ENCODE data around the gene MYO16.

MYO16 gene

DNA sequence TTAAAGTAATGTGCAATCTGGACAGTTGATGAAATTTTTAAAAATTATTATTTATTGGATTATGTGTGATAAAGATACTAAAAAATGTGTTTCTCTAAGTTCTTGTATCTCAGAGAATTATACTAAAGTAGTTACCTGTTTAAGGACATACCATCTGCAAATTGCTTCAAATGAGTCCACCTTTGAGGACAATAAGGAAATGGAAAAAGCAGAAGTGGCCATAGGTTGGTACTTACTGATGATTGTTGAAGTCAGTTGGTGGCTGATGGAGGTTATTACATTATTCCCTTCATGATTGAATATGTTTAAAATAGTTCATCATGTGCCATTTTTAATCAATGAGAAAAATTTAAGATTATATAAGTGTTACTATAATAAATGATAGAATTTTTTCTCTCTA lies 367.0 kb downstream of the MYO16 start:
- Histone ChIP-seq H3K4me3 (ENCODE audit: low read depth, low read length) (no peak overlapping the region), H3K36me3 (ENCODE audit: control insufficient read depth, insufficient read depth, low read length) (no peaks in the 10 kb centered on the region), H3K4me1 (ENCODE audit: control insufficient read depth, insufficient read depth, low read length) (peaks cover 5% of the 10 kb centered on the region), H3K9me3 (ENCODE audit: control insufficient read depth, insufficient read depth, low read length) (no peaks in the 10 kb centered on the region), H3K27me3 (ENCODE audit: control insufficient read depth, insufficient read depth, low read length) (no peaks in the 10 kb centered on the region), H3K9ac (ENCODE audit: low read depth, low read length) (no peak overlapping the region)

DNA sequence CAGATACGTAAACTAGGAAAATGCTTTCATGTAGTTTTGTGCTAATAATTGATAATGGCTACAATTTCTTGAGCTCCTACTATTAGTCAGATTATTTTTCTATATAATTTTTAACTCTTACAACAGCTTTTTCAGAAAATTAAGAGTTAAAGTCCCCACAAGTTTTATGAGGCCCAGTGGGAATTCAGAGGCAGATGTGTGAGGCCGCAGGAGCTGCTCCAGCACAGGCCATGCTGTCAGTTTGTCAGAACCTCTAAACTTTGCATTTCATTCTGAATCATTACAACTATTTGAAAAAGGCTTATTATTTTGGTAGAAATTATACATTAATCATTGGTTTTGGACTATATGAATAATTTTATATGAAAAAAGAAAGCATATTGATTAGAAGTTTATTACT lies 370.8 kb downstream of the MYO16 start:
- Histone ChIP-seq H3K9ac (ENCODE audit: low read depth, low read length) (no peak overlapping the region), H3K4me3 (ENCODE audit: low read depth, low read length) (no peak overlapping the region), H3K27me3 (ENCODE audit: control insufficient read depth, insufficient read depth, low read length) (no peaks in the 10 kb centered on the region), H3K4me1 (ENCODE audit: control insufficient read depth, insufficient read depth, low read length) (no peaks in the 10 kb centered on the region), H3K9me3 (ENCODE audit: control insufficient read depth, insufficient read depth, low read length) (no peaks in the 10 kb centered on the region), H3K36me3 (ENCODE audit: control insufficient read depth, insufficient read depth, low read length) (no peaks in the 10 kb centered on the region)

DNA sequence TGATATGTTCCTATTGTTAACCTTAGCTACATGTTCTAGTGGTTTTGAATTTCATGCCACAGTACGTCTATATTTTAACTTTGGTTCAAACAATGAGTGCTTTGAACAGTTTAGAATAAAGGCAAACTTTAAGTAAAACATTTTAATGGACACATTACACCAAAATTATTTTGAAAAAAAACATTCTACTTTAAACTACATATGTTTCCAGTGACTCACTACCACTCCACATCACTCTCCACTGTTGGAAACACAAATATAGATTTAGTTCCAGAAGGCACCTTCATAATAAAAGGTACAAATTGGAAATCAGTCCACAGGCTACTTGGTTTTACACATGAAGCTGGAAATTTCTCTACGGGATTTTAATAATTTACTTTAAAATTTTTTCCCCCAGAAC lies 373.5 kb downstream of the MYO16 start:
- H3K36me3 ChIP-seq (ENCODE audit: control insufficient read depth, insufficient read depth, low read length): no peaks in the 10 kb centered on the region
- no peaks in the 10 kb centered on the region for H3K27me3 ChIP-seq (ENCODE audit: control insufficient read depth, insufficient read depth, low read length)
- H3K4me1 ChIP-seq (ENCODE audit: control insufficient read depth, insufficient read depth, low read length): no peaks in the 10 kb centered on the region
- no peak overlapping the region for H3K9ac ChIP-seq (ENCODE audit: low read depth, low read length)
- no peaks in the 10 kb centered on the region for H3K9me3 ChIP-seq (ENCODE audit: control insufficient read depth, insufficient read depth, low read length)
- H3K4me3 ChIP-seq (ENCODE audit: low read depth, low read length): no peak overlapping the region

DNA sequence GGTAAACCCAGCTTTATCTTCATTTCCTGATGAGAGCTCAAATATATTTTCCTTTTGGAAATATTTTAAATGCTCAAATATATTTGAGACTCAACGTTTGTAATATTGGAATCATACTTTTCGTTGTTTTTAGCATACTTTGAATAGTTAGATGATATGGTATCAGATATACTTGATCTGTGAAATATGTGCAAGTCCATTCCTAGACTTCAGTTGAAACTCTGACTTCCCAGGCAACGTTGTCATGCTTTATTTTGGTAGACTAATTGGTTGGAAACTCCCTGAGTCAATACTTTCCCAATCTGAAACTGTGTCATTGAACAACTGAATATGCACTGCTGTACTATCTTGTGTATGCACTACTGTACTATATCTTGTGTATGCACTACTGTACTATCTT lies 378.5 kb downstream of the MYO16 start:
- Histone ChIP-seq H3K9me3 (ENCODE audit: control insufficient read depth, insufficient read depth, low read length) (no peaks in the 10 kb centered on the region), H3K27me3 (ENCODE audit: control insufficient read depth, insufficient read depth, low read length) (no peaks in the 10 kb centered on the region), H3K9ac (ENCODE audit: low read depth, low read length) (no peak overlapping the region), H3K4me1 (ENCODE audit: control insufficient read depth, insufficient read depth, low read length) (peaks cover 3% of the 10 kb centered on the region), H3K4me3 (ENCODE audit: low read depth, low read length) (no peak overlapping the region), H3K36me3 (ENCODE audit: control insufficient read depth, insufficient read depth, low read length) (no peaks in the 10 kb centered on the region)

DNA sequence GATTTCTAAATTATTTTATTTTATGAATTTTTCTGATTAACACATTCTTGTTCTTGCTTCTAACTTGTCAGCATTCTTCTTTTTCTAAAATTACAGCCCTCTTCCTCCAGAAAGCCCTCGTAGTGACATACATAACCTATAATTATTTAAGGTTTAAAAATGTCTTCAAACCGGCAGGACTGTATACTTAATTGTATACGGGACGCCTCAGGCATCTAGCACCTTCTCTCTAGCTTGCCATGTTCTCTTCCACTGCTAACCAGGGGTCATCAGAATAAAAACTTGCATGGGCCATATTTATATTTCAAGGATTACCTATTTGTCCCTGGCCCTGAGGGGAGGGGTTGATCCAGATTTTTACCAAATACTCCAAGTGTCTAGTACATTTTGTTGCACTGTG lies 380.3 kb downstream of the MYO16 start:
- H3K27me3 ChIP-seq (ENCODE audit: control insufficient read depth, insufficient read depth, low read length): no peaks in the 10 kb centered on the region
- H3K4me1 ChIP-seq (ENCODE audit: control insufficient read depth, insufficient read depth, low read length): peaks cover 3% of the 10 kb centered on the region
- H3K36me3 ChIP-seq (ENCODE audit: control insufficient read depth, insufficient read depth, low read length): no peaks in the 10 kb centered on the region

DNA sequence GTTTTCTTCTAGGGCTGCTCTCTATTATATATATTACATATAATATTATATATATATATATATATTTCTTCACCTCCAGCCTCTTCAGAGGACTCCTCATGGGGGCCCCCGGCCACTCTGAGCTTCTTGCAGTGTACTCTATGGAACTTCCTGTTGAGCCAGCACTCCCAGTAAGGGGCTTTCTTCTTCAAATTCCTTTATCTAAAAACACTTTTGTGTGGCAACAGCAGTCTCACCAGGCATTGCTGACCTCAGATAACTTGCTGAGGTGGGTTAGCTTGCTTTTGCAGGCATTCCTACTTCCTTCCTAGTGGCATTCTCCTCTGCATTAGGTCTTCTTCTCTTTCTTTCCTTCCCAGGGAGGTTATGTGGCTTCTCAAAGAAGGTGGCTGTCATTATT lies 381.5 kb downstream of the MYO16 start:
- no peaks in the 10 kb centered on the region for H3K36me3 ChIP-seq (ENCODE audit: control insufficient read depth, insufficient read depth, low read length)
- peaks cover 3% of the 10 kb centered on the region for H3K4me1 ChIP-seq (ENCODE audit: control insufficient read depth, insufficient read depth, low read length)
- no peak overlapping the region for H3K9ac ChIP-seq (ENCODE audit: low read depth, low read length)
- no peaks in the 10 kb centered on the region for H3K27me3 ChIP-seq (ENCODE audit: control insufficient read depth, insufficient read depth, low read length)
- H3K9me3 ChIP-seq (ENCODE audit: control insufficient read depth, insufficient read depth, low read length): no peaks in the 10 kb centered on the region
- no peak overlapping the region for H3K4me3 ChIP-seq (ENCODE audit: low read depth, low read length)

More for the DNA sequence above, 380.3 kb downstream of the MYO16 start:
- Histone ChIP-seq H3K9ac (ENCODE audit: low read depth, low read length) (no peak overlapping the region), H3K9me3 (ENCODE audit: control insufficient read depth, insufficient read depth, low read length) (no peaks in the 10 kb centered on the region), H3K4me3 (ENCODE audit: low read depth, low read length) (no peak overlapping the region)

DNA sequence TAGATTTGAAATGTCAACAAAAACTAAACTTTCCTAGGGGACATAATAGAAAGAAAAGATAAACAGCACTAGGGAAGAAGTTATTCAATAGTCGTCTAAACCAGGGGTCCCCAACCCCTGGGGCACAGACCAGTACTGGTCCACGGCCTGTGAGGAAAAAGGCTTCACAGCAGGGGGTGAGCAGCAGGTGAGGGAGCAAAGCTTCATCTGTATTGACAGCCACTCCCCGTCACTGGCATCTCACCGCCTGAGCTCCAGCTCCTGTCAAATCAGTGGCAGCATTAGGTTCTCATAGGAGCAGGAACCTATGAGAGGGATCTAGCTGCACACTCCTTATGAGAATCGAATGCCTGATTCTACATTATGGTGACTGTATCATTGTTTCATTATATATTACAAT lies 382.7 kb downstream of the MYO16 start:
- Histone ChIP-seq H3K36me3 (ENCODE audit: control insufficient read depth, insufficient read depth, low read length) (no peaks in the 10 kb centered on the region), H3K4me1 (ENCODE audit: control insufficient read depth, insufficient read depth, low read length) (peaks cover 3% of the 10 kb centered on the region), H3K9ac (ENCODE audit: low read depth, low read length) (no peak overlapping the region), H3K27me3 (ENCODE audit: control insufficient read depth, insufficient read depth, low read length) (no peaks in the 10 kb centered on the region), H3K9me3 (ENCODE audit: control insufficient read depth, insufficient read depth, low read length) (no peaks in the 10 kb centered on the region), H3K4me3 (ENCODE audit: low read depth, low read length) (no peak overlapping the region)

DNA sequence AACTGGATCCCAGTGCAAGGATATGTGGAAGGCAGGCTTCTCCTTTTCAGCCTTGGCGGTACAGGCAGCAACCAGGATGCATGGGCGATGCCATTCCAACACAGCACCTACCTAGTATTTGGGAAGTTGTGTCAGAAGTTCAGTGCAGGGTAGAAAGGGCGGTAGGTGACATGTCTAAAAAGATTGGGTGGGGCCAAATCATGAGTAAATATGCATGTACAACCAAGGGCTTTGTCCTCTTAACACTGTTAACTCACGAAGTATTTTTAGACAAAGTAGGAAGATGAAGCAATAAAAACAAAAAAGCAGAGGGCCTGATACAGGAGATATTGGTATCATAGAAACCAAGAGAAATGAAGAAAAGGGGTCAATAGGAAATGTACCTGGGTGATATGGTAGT lies 392.1 kb downstream of the MYO16 start:
- H3K4me1 ChIP-seq (ENCODE audit: control insufficient read depth, insufficient read depth, low read length): no peaks in the 10 kb centered on the region
- H3K9ac ChIP-seq (ENCODE audit: low read depth, low read length): no peak overlapping the region
- no peak overlapping the region for H3K4me3 ChIP-seq (ENCODE audit: low read depth, low read length)
- no peaks in the 10 kb centered on the region for H3K9me3 ChIP-seq (ENCODE audit: control insufficient read depth, insufficient read depth, low read length)
- H3K36me3 ChIP-seq (ENCODE audit: control insufficient read depth, insufficient read depth, low read length): no peaks in the 10 kb centered on the region
- no peaks in the 10 kb centered on the region for H3K27me3 ChIP-seq (ENCODE audit: control insufficient read depth, insufficient read depth, low read length)

DNA sequence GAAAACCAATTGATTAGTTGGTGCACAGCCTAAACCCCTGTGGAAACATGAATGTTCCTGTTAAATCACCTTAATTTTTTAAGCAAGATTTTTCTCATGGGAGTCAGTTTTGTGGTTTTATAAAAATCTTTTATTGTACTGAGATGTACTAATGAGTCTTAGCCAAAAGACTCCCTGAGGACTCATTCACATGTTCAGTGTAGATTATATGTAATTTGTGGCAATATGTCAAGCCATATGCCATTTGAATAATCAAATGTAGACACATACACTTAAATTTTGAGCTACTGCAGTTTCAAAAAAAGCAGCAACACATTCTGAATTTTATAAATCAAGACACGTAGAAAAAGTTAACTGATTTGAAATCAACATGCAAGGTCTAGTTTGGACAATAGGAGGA lies 395.2 kb downstream of the MYO16 start:
- H3K4me3 ChIP-seq (ENCODE audit: low read depth, low read length): no peak overlapping the region
- H3K36me3 ChIP-seq (ENCODE audit: control insufficient read depth, insufficient read depth, low read length): no peaks in the 10 kb centered on the region
- no peaks in the 10 kb centered on the region for H3K27me3 ChIP-seq (ENCODE audit: control insufficient read depth, insufficient read depth, low read length)
- H3K4me1 ChIP-seq (ENCODE audit: control insufficient read depth, insufficient read depth, low read length): no peaks in the 10 kb centered on the region
- no peak overlapping the region for H3K9ac ChIP-seq (ENCODE audit: low read depth, low read length)
- no peaks in the 10 kb centered on the region for H3K9me3 ChIP-seq (ENCODE audit: control insufficient read depth, insufficient read depth, low read length)

DNA sequence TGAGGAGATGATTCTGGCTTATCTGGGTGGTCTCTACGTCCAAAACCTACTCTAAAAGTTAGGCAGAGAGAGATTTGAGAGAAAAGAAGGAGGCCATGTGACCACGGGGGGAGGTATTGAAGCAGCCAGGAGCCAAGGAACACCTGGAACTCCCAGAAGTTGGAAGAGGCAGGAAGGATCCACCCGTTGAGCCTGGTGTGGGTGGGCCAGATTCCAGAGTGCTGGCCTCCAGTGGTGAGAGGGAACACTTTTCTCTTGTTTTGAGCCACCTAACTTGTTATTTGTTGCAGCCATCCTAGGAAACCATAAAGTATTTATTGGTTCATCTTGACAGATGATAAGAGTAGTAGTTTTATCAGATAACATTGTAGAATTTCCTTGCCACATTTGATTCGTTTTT lies 396.9 kb downstream of the MYO16 start:
- H3K4me3 ChIP-seq (ENCODE audit: low read depth, low read length): no peak overlapping the region
- no peaks in the 10 kb centered on the region for H3K4me1 ChIP-seq (ENCODE audit: control insufficient read depth, insufficient read depth, low read length)

DNA sequence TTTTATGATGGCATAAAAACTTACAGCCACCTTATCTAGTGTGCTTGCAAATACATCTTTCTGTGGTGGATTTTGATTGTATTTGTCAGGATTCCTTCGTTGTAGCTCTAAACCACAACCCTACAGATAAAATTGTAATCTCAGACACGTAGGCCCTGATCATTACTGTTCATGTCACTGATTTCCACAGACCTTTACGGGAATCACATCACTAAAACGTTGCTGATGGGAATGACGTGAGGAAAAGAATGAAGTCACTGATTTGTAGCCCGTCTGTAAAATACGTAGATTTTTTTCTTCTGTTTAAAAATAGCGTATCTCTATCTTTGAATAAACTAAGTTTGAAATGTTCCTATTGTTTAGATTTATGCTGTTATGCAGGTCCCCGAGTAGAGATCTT lies 399.2 kb downstream of the MYO16 start:
- Histone ChIP-seq H3K36me3 (ENCODE audit: control insufficient read depth, insufficient read depth, low read length) (no peaks in the 10 kb centered on the region), H3K9ac (ENCODE audit: low read depth, low read length) (no peak overlapping the region), H3K4me1 (ENCODE audit: control insufficient read depth, insufficient read depth, low read length) (no peaks in the 10 kb centered on the region), H3K9me3 (ENCODE audit: control insufficient read depth, insufficient read depth, low read length) (no peaks in the 10 kb centered on the region), H3K4me3 (ENCODE audit: low read depth, low read length) (no peak overlapping the region), H3K27me3 (ENCODE audit: control insufficient read depth, insufficient read depth, low read length) (no peaks in the 10 kb centered on the region)

More for the DNA sequence above, 396.9 kb downstream of the MYO16 start:
- no peaks in the 10 kb centered on the region for H3K27me3 ChIP-seq (ENCODE audit: control insufficient read depth, insufficient read depth, low read length)
- H3K36me3 ChIP-seq (ENCODE audit: control insufficient read depth, insufficient read depth, low read length): no peaks in the 10 kb centered on the region
- no peaks in the 10 kb centered on the region for H3K9me3 ChIP-seq (ENCODE audit: control insufficient read depth, insufficient read depth, low read length)
- H3K9ac ChIP-seq (ENCODE audit: low read depth, low read length): no peak overlapping the region

DNA sequence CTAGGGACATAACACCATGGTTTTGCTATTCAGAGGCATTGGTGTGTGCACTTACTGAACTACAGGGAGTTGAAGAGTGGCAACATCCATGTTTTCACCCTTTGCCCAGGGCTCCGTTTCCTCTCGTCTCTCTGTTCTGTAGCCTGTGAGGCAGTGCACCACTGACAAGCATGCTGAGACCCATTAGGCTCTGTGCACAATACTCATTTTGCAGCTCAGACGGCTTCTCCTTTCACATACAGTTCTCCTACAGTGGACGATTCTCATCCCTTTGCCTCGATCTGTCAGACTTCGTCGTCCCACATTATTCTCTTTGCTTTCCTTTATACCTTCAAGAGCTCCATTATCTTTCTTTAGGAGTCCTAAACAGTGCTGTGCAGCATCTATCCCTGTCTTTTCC lies 403.7 kb downstream of the MYO16 start:
- Histone ChIP-seq H3K36me3 (ENCODE audit: control insufficient read depth, insufficient read depth, low read length) (no peaks in the 10 kb centered on the region), H3K4me3 (ENCODE audit: low read depth, low read length) (no peak overlapping the region), H3K9ac (ENCODE audit: low read depth, low read length) (no peak overlapping the region)

More for the DNA sequence above, 403.7 kb downstream of the MYO16 start:
- H3K27me3 ChIP-seq (ENCODE audit: control insufficient read depth, insufficient read depth, low read length): no peaks in the 10 kb centered on the region
- no peaks in the 10 kb centered on the region for H3K4me1 ChIP-seq (ENCODE audit: control insufficient read depth, insufficient read depth, low read length)
- H3K9me3 ChIP-seq (ENCODE audit: control insufficient read depth, insufficient read depth, low read length): no peaks in the 10 kb centered on the region

Data from iPS-15b (cell line).